Measurements from ENCODE around the gene ST8SIA4.

ST8SIA4 gene

GRCh38 chr5:100905259-100905914 is 2.3 kb upstream of the ST8SIA4 start:
- TF ChIP-seq FOXM1 (IDR thresholded peaks at IDR 0.05; ENCODE audit: borderline replicate concordance, low read depth) (no peak), EP300 (IDR thresholded peaks at IDR 0.05; ENCODE audit: borderline replicate concordance) (no peak), TCF12 (IDR thresholded peaks at IDR 0.05; ENCODE audit: low read depth) (no peak), ZBTB7A (IDR thresholded peaks at IDR 0.05; ENCODE audit: low read depth) (no peak), TAF1 (IDR thresholded peaks at IDR 0.05; ENCODE audit: low read depth) (no peak), NFIC (IDR thresholded peaks at IDR 0.05) (no peak), EGR1 (IDR thresholded peaks at IDR 0.05) (no peak), RAD21 (IDR thresholded peaks at IDR 0.05; ENCODE audit: low read depth) (no peak), CEBPB (IDR thresholded peaks at IDR 0.05) (no peak), TEAD4 (IDR thresholded peaks at IDR 0.05) (no peak), YY1 (IDR thresholded peaks at IDR 0.05; ENCODE audit: low read depth) (no peak), CREB1 (IDR thresholded peaks at IDR 0.05; ENCODE audit: low read depth) (no peak)
- TF ChIP-seq, protein P1, sequence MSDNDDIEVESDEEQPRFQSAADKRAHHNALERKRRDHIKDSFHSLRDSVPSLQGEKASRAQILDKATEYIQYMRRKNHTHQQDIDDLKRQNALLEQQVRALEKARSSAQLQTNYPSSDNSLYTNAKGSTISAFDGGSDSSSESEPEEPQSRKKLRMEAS (IDR thresholded peaks at IDR 0.05): no peak
- TF ChIP-seq, protein P2, sequence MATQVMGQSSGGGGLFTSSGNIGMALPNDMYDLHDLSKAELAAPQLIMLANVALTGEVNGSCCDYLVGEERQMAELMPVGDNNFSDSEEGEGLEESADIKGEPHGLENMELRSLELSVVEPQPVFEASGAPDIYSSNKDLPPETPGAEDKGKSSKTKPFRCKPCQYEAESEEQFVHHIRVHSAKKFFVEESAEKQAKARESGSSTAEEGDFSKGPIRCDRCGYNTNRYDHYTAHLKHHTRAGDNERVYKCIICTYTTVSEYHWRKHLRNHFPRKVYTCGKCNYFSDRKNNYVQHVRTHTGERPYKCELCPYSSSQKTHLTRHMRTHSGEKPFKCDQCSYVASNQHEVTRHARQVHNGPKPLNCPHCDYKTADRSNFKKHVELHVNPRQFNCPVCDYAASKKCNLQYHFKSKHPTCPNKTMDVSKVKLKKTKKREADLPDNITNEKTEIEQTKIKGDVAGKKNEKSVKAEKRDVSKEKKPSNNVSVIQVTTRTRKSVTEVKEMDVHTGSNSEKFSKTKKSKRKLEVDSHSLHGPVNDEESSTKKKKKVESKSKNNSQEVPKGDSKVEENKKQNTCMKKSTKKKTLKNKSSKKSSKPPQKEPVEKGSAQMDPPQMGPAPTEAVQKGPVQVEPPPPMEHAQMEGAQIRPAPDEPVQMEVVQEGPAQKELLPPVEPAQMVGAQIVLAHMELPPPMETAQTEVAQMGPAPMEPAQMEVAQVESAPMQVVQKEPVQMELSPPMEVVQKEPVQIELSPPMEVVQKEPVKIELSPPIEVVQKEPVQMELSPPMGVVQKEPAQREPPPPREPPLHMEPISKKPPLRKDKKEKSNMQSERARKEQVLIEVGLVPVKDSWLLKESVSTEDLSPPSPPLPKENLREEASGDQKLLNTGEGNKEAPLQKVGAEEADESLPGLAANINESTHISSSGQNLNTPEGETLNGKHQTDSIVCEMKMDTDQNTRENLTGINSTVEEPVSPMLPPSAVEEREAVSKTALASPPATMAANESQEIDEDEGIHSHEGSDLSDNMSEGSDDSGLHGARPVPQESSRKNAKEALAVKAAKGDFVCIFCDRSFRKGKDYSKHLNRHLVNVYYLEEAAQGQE (IDR thresholded peaks at IDR 0.05; ENCODE audit: low read depth): no peak
- TF ChIP-seq, protein P3, sequence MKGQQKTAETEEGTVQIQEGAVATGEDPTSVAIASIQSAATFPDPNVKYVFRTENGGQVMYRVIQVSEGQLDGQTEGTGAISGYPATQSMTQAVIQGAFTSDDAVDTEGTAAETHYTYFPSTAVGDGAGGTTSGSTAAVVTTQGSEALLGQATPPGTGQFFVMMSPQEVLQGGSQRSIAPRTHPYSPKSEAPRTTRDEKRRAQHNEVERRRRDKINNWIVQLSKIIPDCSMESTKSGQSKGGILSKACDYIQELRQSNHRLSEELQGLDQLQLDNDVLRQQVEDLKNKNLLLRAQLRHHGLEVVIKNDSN (IDR thresholded peaks at IDR 0.05): no peak

GRCh38 chr5:100904259-100904861 is 1.3 kb upstream of the ST8SIA4 start:
- TF ChIP-seq TCF12 (IDR thresholded peaks at IDR 0.05; ENCODE audit: low read depth) (no peak), TEAD4 (IDR thresholded peaks at IDR 0.05) (no peak), CEBPB (IDR thresholded peaks at IDR 0.05) (no peak), NFIC (IDR thresholded peaks at IDR 0.05) (no peak)

DNA sequence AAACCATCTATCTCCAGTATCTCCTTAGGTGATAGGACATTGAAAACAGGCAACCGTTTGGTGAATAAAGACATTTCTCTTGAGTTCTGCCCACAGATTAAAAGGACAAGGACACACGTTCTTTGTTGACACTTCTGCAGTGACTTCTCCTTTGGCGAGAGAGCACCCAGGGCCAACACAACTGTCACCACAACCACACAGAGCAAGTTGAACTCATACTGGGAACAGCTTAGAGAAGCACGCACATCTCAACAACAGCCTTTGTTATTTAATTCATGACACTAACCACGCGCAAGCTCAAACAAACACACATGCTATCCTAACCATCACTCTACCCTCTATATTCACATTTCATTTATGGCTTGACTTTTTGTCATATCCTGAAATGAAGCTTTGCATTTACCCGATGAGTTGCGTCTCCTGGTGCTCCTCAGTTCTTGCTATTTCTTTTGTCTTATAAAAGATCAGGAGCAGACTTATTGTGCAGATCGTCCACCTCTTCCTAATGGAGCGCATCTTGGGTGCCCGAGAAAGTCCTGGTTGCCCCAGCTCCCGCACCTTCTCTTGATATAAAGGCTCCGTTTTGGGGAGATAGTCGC is 543 bp downstream of the ST8SIA4 start:
- TF ChIP-seq, protein P2 (IDR thresholded peaks at IDR 0.05; ENCODE audit: low read depth): no peak
- TF ChIP-seq EGR1 (IDR thresholded peaks at IDR 0.05): no peak
- no peak for TF ChIP-seq EP300 (IDR thresholded peaks at IDR 0.05; ENCODE audit: borderline replicate concordance)
- no peak for TF ChIP-seq NFIC (IDR thresholded peaks at IDR 0.05)
- TF ChIP-seq RAD21 (IDR thresholded peaks at IDR 0.05; ENCODE audit: low read depth): no peak
- TF ChIP-seq TEAD4 (IDR thresholded peaks at IDR 0.05): no peak
- TF ChIP-seq, protein P3 (IDR thresholded peaks at IDR 0.05): no peak
- no peak for TF ChIP-seq YY1 (IDR thresholded peaks at IDR 0.05; ENCODE audit: low read depth)
- TF ChIP-seq, protein P1 (IDR thresholded peaks at IDR 0.05): no peak
- TF ChIP-seq TAF1 (IDR thresholded peaks at IDR 0.05; ENCODE audit: low read depth): no peak
- no peak for TF ChIP-seq FOXM1 (IDR thresholded peaks at IDR 0.05; ENCODE audit: borderline replicate concordance, low read depth)
- TF ChIP-seq TCF12 (IDR thresholded peaks at IDR 0.05; ENCODE audit: low read depth): no peak
- no peak for TF ChIP-seq CREB1 (IDR thresholded peaks at IDR 0.05; ENCODE audit: low read depth)

- TF ChIP-seq, protein P3 (IDR thresholded peaks at IDR 0.05): no peak
- no peak for TF ChIP-seq CREB1 (IDR thresholded peaks at IDR 0.05; ENCODE audit: low read depth)
- TF ChIP-seq EP300 (IDR thresholded peaks at IDR 0.05; ENCODE audit: borderline replicate concordance): no peak
- TF ChIP-seq TEAD4 (IDR thresholded peaks at IDR 0.05): no peak
- no peak for TF ChIP-seq RAD21 (IDR thresholded peaks at IDR 0.05; ENCODE audit: low read depth)
- TF ChIP-seq EGR1 (IDR thresholded peaks at IDR 0.05): no peak
- TF ChIP-seq, protein P1 (IDR thresholded peaks at IDR 0.05): no peak
Observed at GRCh38 chr5:100901821-100902341, 1.2 kb downstream of the ST8SIA4 start.

Data from Ishikawa (cell line).